Right kidney (tissue), 9 donors: ENCODE results near the gene SMIM27.
A peak's percentile ranks its signal among the peaks of the same experiment; 100 is the strongest.
"Not testable (repeated sequence)": the region's sequence is repeated elsewhere in the genome, so short reads cannot be mapped to it uniquely, and the experiment has no call there.

Source experiments
- DNase-seq: peaks from one replicate; pipeline ENCODE4 v3.0.0-alpha.2; 2016
- long read RNA-seq, 8 donors: transcript quantifications; one replicate each; lab custom pipeline, GENCODE V29; 2026

SMIM27 gene, protein sequence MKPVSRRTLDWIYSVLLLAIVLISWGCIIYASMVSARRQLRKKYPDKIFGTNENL
- long read RNA-seq, donor 1, transcript SMIM27-206 (1 exons, 668 nt): major isoform, 17 of 57 reads
- long read RNA-seq, donor 1, partial matches to known transcripts: 38 of 57 reads
- long read RNA-seq, donor 1, other reads (novel, unspliced or antisense): 0 of 57 reads
- long read RNA-seq, donor 2, transcript SMIM27-206 (1 exons, 668 nt): major isoform, 11 of 490 reads
- long read RNA-seq, donor 2, partial matches to known transcripts: 453 of 490 reads
- long read RNA-seq, donor 2, other reads (novel, unspliced or antisense): 26 of 490 reads
- long read RNA-seq, donor 3, partial matches to known transcripts: 9 of 12 reads
- long read RNA-seq, donor 3, other reads (novel, unspliced or antisense): 0 of 12 reads
- long read RNA-seq, donor 4, transcript SMIM27-206 (1 exons, 668 nt): major isoform, 9 of 26 reads
- long read RNA-seq, donor 4, partial matches to known transcripts: 17 of 26 reads
- long read RNA-seq, donor 4, other reads (novel, unspliced or antisense): 0 of 26 reads
- long read RNA-seq, donor 5, transcript SMIM27-206 (1 exons, 668 nt): major isoform, 6 of 34 reads
- long read RNA-seq, donor 5, partial matches to known transcripts: 27 of 34 reads
- long read RNA-seq, donor 5, other reads (novel, unspliced or antisense): 0 of 34 reads
- long read RNA-seq, donor 6, transcript SMIM27-206 (1 exons, 668 nt): major isoform, 12 of 46 reads
- long read RNA-seq, donor 6, partial matches to known transcripts: 33 of 46 reads
- long read RNA-seq, donor 6, other reads (novel, unspliced or antisense): 0 of 46 reads
- long read RNA-seq, donor 7, transcript SMIM27-206 (1 exons, 668 nt): major isoform, 15 of 875 reads
- long read RNA-seq, donor 7, partial matches to known transcripts: 111 of 875 reads
- long read RNA-seq, donor 7, other reads (novel, unspliced or antisense): 748 of 875 reads
- long read RNA-seq, donor 8, partial matches to known transcripts: 27 of 31 reads
- long read RNA-seq, donor 8, other reads (novel, unspliced or antisense): 0 of 31 reads

DNA sequence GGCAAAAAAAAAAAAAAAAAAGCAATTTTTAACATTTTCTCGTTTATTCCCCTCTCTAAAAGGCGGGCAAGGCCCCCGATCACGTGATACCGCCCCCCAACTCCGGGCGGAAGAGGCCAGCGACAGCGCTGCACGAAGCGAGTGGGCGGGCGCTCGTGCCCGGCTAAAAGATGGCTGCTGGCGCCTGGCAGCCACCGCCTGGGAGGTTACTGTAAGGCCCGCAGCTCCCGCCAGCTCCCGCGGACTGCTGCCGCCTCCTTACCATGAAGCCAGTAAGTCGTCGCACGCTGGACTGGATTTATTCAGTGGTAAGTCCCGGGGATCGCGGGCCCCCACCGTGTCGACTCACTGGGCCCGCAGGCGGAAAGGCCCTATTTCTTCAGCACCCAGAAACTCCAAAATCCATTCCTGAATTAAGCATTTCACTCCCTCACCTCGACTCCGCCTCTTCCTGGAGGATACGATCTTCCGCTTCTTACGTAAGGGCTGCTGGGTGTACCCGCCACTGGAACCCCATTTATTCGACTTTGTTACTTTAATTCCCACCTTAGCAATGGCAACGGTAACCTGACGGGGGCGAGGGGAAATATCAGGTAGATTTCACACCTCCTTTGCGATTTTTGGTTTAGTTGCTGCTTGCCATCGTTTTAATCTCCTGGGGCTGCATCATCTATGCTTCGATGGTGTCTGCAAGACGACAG is at the start of gene SMIM27, which contains the start of gene TOPORS:
Gene SMIM27 (plus strand): TSS at position 156 of the 701 bp plus-strand sequence. CDS start 108 bp downstream, at position 264.
Gene TOPORS (minus strand): TSS at position 415 of the 701 bp plus-strand sequence. CDS start 150 bp downstream, at position 265.
- DNase-seq: peak; percentile 99

DNA sequence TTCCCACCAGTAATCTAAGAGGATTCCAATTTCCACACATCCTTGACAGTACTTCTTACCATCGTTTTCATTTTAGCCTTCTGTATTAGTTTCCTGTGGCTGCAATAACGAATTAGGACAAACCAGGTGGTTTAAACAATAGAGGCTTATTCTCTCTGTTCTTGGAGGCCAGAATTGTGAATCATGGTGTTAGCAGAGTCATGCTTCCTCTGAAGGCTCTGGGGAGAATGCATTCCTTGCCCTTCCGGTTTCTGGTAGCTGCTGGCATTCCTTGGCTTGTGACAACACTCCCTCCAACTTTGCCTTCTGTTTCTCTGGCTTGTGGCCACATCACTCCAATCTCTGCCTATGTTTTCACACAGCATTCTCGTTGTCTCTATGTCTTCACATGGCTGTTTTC is 49.7 kb upstream of the SMIM27 start:
- no peak for DNase-seq

DNA sequence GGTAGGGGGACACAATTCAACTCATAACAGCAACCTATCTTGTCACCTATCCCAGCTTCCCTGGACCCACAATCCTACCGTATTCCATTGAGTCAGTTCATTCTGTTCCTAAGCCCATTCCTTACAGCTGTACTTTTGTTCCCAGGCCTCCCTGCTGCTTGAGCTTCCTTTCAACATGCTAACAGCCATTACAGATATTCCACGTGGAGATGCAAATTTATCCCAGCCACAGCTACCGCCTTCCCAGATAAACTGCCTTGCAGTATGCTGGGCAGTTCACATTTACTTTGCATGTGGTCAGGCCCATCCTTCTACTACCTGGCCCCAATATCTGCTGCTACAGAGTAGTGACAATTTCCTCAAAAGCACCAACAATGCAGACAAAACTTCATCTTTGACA is 49.1 kb upstream of the SMIM27 start:
- no peak for DNase-seq

DNA sequence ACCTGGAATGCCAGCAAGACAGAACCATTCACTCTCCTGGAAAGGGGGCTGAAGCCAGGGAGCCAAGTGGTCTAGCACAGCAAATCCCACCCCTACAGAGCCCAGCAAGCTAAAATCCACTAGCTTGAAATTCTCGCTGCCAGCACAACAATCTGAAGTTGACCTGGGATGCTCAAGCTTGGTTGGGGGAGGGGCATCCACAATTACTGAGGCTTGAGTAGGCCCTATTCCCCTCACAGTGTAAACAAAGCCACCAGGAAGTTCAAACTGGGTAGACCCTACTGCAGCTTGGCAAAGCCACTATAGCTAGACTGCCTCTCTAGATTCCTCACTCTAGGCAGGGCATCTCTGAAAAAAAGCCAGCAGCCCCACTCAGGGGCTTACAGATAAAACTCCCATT is 43.4 kb upstream of the SMIM27 start:
- DNase-seq: no peak

DNA sequence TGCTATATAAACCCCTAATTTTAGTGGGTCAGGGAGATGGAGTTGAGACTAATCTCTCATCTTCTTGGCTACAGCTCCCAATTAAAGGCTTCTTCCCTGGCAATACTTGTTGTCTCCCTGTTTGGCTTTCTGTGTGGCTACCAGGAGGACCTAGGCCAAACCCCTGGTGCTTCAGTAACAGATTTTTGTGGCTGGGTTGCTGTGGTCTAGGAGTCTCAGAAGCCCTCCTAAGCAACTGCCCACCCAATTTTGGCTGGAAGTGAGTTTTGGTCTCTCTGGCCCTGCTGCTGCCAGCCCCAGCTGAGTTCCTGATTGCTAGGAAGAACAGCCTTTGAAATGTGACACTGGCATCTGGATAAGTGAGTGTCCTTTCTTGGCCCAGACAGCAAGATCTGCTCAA is 35.9 kb upstream of the SMIM27 start:
- DNase-seq: no peak

DNA sequence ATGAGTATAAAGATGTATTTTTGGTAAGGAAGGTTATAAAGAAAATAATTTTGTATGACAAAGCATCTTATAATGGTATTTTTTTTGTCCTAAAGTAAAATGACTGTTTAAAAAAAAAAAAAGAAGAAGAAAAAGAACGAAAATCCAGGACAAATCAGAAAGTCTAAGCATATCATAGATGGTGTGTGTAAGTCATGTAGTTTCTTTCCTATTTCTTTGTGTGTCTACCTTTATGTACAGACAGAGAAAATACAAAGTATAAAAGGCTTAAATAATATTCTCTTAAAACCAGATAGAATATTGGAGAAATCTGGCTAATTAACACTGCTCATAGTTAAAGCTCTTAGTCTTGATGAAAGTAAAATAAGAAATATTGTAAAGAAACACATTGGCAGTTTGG is 33.9 kb upstream of the SMIM27 start:
- DNase-seq: no peak

DNA sequence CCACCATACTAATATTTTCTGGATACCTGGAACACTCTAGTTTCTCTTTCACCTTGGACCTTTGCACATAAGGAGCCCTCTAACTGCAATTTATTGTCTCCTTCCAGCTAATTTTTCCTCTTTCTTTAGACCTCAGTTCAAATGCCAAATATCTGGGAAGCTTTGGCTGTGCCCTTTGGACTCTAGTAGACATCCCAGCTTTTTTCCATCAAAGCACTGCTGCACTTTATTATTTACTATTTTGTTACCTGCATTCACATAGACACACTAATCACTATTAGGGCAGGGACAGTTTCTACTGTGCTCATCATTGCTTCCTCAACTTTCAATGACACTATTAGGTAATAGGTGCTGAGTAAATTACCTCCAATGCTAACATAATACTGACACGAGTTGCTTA is 28.2 kb upstream of the SMIM27 start:
- no peak for DNase-seq

DNA sequence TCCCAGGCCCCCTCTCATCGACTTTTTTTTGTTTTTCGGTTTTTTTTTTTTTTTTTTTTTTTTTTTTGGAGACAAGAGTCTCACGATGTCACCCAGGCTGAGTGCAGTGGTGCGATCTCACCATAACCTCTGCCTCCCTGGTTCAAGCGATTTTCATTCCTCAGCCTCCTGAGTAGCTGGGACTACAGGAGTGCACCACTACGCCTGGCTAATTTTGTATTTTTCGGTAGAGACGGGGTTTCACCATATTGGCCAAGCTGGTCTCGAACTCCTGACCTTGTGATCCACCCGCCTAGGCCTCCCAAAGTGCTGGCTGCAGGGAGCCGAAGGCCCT is 27.6 kb upstream of the SMIM27 start:
- not testable (repeated sequence) for DNase-seq

DNA sequence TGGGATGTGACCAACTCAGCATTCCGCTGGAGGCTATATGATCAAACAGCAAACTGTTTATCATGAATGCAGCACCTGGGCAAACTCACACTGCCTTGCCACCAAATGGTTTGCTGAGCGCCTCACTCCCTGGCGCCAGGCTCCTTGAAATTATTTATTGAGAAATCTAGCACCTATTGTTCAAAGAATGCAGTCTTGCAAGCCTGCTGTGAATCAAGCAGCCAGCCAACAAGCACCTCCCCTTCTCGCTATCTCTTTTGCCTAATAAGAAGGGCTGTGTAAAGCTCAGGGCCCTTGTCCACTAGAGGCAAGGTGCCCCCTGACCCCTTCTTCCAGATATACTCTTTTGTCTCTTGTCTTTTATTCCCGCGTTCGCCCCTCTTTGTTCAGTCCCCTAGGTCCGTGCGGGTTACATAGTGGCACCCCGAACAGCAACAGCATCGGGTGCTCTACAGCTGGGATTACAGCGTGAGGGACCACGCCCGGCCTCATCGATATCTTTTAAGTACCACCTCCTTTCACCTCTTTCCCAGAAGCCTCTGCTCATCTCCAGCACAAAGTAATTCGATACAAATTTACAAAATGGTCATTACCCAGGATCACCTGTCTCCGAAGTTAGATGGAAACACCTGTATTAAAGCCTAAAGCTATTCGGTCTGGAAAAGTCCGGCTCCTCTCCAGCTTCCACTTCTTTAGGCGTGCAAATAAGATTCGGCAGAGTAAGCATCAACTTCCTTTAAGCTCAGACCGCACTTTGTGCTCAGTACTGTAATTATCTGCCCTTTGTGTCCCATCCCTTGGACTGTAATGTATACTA is 27.0 kb upstream of the SMIM27 start:
- DNase-seq: peak; percentile 29

DNA sequence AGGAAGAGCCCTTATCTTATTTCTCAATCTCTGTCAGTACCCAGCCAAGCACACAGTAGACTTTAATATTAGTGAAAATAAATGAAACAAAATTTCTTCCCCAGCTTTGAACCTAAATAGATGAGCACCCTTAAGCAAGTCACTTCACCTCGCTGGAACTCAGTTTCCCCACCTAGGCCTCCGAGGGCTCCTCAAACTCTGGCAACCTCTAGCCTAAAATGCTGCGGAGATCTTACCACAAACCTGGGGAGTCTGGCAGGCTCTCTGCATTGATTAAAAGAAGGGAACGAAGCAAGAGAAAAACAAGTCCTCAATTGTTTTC is 26.5 kb upstream of the SMIM27 start:
- DNase-seq: no peak

DNA sequence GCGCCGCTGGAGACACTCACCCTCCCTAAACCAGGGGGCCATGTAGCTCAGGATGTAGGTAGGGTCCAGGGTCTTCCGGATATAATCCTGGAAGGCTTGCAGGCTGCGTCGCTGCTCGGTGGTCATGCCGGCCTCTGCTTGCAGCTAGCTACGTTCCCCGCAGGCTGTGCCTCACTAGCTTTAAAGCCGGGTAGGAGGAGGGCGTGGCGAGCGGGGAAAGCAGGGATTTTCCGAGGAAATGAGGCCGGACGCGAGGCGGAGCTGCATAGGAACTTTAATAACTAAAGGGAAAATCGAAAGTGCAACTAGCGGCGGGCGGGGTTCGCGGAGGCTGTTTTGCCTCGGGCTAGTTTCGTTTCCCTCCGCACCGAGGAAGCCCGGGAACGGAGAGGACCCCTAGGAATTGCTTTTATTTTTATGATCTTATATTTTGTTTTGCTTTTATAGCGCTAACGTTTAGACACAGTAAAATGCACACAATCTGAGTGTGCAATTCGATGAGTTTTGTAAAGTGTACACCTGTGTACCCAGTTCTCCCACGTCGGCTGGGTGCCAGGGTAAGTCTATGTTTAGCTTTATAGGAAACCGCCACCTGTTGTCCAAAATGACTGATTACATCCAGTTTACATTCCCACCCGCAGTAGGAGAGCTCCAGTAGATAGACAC is 26.0 kb upstream of the SMIM27 start, which contains the start of gene RIGI:
Gene RIGI (minus strand): TSS at position 156 of the 666 bp plus-strand sequence. CDS start 30 bp downstream, at position 126.
- peak; percentile 92 for DNase-seq

DNA sequence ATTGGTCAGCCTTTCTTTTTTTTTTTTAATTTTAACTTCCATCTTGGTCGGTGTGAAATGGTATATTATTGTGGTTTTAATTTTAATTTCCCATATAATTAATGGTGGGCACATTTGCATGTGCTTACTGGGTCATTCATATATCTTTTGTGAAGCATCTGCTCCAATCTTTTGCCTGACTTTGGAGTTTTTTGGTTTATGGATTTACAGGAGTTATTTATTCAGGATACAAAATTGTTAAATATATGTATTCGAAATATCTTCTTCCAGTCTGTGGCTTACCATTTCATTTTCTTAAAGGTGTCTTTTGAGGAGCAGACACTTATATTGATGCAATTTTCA is 25.4 kb upstream of the SMIM27 start:
- no peak for DNase-seq

DNA sequence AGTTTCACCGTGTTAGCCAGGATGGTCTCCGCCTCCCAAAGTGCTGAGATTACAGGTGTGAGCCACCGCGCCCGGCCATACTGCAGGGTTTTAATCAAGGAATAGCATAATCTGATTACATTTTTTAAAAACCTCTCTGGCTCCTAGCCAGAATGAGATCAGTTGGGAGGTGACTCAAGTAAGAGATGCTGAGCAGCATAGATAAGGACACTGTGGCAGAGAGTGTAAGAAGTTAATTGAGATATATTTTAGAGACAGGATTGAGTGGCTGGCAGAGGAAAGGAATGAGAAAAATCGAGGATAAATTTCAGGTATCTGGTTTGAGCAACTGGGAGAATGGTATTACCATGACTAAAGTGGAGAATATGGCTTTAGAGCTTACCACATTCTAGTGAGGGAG is 18.8 kb upstream of the SMIM27 start:
- no peak for DNase-seq

DNA sequence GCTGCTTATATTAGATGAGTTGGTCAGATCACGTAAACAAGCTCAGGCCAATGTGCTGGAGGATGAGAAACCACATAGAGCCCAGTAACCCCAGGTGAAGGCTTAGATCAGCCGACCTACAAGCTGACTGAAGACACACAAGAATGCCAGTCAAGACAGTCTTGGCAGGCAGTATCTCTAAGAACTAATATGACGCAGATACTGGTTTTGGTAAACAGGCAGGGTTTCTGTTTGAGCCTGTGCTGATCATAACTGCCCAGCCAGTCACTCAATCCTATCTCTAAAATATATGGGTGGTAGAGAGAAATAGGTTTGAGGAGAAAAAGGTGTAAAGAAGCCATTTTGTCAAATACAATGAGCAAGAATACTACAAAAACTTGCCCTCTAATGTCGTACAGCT is 18.3 kb upstream of the SMIM27 start:
- no peak for DNase-seq

DNA sequence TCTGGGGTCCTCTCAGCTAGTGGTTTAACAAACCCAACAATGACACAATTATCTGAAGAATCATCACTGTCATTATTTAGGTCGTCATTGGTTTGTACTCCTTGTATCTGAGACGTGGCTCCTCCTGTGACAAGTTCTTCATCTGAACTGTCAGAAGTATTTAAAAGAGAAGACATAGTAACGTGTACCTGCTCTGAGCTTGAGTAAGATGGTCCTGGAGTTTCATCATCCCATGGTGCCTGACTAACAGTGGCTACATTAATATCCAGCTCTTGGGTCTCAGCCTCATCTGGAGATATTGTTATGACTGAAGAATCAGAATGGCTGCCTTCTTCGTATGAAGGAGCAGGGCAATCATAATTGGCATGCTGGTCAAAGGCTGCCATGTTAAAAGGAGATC is 9.1 kb upstream of the SMIM27 start:
- DNase-seq: no peak

DNA sequence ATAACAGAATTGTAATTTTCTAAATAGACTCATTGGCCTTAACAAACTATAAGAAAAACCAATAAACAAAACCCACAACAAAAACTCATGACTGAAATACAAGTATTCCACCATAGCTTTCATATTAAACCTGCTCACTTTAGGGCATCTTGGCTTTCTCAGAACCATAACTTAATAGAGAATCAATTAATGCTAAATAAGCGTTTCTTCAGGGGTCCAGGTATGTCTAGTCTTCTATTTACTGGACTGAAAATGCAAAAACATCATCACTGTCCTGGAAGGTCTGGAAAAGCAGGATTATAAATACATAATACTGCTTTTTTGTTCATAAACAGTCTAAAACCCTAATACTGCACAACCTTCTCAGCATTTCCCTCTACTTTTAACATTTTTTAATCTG is 6.2 kb upstream of the SMIM27 start:
- no peak for DNase-seq

DNA sequence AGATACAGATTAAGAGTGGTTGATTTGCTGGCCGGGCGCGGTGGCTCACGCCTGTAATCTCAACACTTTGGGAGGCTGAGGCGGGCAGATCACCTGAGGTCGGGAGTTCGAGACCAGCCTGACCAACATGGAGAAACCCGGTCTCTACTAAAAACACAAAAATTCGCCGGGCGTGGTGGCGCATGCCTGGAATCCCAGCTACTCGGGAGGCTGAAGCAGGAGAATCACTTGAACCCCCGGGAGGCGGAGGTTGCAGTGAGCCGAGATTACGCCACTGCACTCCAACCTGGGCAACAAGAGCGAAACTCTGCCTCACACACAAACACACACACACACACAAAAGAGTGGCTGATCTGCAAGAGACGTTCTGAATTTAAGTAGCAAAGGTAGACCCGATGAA is 3.9 kb upstream of the SMIM27 start:
- not testable (repeated sequence) for DNase-seq

DNA sequence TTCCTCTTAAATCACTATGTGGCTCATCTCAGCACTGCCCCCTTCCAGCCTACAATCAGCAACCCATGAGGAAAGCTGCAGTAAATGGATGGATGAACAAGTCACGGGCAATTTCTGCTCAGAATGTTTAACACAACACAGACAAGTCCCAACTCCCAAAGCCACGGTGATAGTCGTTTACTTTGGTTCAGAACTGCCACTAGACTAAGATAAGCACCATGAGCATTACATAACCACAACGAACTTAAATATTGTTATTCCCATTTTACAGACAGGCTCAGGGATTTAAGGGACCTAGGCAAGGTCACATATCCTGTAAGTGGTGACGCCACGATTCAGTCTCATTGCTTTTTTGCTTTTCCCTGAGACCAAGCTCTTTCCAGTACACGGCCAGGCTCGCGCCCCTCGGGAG is 2.0 kb upstream of the SMIM27 start:
- DNase-seq: no peak

DNA sequence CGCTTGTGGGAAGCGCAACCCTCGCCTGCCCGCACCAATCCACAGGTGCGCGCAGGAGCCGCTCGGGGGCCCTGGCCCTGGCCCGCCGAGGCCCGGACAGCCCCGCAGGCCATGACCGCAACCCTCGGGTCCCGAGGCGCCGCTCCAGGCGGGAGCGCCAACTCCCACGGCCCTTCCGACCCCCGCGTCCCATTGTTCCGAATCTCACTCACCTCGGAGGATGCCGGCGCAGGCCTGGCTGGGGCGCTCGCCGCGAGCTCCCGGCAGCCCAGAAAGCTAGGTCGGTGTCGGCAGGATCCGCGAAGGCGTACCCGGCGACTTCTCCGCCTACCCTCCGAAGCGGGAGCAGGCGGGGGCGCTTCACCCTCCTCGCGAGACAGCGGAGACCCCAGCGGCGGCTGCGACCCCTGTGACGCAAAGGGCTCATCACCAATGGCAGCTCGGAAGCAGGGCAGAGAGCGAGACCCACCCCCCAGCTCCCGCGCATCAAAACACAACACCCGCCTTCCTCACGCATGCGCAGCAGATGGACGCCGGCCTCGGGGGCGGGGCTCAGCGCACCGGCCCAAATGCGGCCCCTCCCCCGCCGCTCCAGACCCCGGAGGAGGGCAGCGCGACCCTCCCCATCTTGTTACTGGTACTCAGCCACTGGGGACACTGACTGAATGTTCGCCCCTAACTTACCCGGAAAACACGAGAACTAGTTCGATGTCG is 1.4 kb upstream of the SMIM27 start:
- DNase-seq: peak; percentile 97

DNA sequence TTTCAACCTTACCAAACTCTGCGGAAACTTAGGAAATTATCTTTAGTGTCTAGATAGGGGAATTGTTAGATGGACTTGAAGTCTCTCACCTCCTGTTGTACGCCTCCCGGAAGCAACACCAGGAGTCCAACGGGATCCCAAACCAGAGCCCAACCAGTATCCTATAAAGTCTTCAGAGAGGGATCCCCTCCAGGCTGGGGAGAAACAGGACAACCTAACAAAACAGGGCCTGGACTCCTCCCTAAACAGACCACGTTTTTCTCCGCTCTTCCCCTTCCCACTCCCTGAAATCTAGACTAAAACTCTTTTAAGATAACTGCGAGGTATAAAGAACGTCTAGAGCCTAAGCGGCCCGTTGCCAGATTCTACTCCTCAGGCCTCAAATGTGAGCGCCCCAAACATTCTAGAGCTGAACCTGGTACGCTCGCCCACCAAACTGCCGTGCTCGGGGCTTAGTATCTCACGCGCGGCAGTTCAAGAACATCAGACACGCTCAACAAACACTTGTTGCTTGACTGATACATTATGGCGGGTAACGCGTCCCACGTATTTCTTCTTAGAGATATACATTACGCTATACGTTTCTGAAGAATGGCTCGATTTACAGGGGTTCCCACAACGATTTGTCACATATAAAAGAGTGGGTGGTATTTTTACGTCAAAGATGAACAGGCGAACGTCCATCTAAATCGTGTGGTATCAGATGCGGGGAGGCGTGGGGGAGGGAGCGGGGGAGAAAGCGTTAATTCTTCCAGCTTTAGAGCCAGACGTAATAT is 663 bp upstream of the SMIM27 start:
- no peak for DNase-seq
